ENCODE data around the gene ZMYND8. TPM values are rescaled to one million over a fixed set of nuclear protein-coding genes. Genes with fewer than 3 reads are reported as not detected.

Gene ZMYND8
- total RNA-seq, 4 donors from 2014 or later = 32.2 to 78.9 (median 54.4) TPM

DNA sequence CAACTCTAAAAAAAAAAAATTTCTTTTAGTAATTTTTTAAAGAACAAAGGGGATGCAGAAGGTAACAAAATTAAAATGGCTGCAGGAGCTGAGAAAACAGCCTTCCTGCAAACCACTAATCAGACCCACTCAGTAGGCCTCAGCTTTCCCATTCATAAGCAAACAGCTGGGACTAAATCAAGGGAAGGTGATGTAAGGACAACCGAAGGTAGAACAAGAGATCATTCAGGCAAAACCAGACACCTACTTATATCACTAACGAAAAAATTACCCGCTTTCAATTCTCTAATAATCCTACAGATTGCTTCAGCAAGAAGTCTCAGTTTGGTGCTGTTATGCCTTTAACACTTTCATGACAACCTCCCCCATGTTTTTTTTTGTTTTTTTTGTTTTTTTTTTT, 124.0 kb downstream of the ZMYND8 start:
- WGBS, 2 donors (ENCODE audit: low coverage in 1 of 2) = 94 to 97% methylated on average over 3 of the region's 3 CpGs
- H3K27ac ChIP-seq = peak overlapping the region in 1 of 4 donors; percentile 49
- no peaks in the 10 kb centered on the region for H3K9me3 ChIP-seq
- no peaks in the 10 kb centered on the region for H3K27me3 ChIP-seq
- no peak for TF ChIP-seq POLR2A (IDR thresholded peaks at IDR 0.05)
- no peak for TF ChIP-seq CTCF (IDR thresholded peaks at IDR 0.05)
- no peak for TF ChIP-seq EP300 (IDR thresholded peaks at IDR 0.05)
- no peak for TF ChIP-seq POLR2AphosphoS5 (IDR thresholded peaks at IDR 0.05)
- peaks cover 0 to 93% of the 10 kb centered on the region in 2 donors for H3K36me3 ChIP-seq
- H3K4me3 ChIP-seq = no peak overlapping the region
- ATAC-seq = no peak
- H3K4me1 ChIP-seq = peaks cover 0 to 17% (median 0%) of the 10 kb centered on the region in 3 donors

GRCh38 chr20:47231382-47232039, 125.0 kb downstream of the ZMYND8 start:
- Histone ChIP-seq H3K4me3 (no peak overlapping the region), H3K27ac (peak overlapping the region in 1 of 4 donors; percentile 49), H3K9me3 (no peaks in the 10 kb centered on the region), H3K36me3 (peaks cover 0 to 93% of the 10 kb centered on the region in 2 donors), H3K4me1 (peaks cover 0 to 17% (median 0%) of the 10 kb centered on the region in 3 donors), H3K27me3 (no peaks in the 10 kb centered on the region)
- no peak for ATAC-seq
- WGBS, 2 donors (ENCODE audit: low coverage in 1 of 2) = 69 to 83% methylated on average over 14 of the region's 16 CpGs
- TF ChIP-seq POLR2AphosphoS5 (IDR thresholded peaks at IDR 0.05) = no peak
- no peak for TF ChIP-seq POLR2A (IDR thresholded peaks at IDR 0.05)
- no peak for TF ChIP-seq CTCF (IDR thresholded peaks at IDR 0.05)
- no peak for TF ChIP-seq EP300 (IDR thresholded peaks at IDR 0.05)

- H3K27me3 ChIP-seq = no peaks in the 10 kb centered on the region
- no peak overlapping the region for H3K27ac ChIP-seq
- TF ChIP-seq POLR2AphosphoS5 (IDR thresholded peaks at IDR 0.05) = no peak
- no peak for TF ChIP-seq CTCF (IDR thresholded peaks at IDR 0.05)
- TF ChIP-seq EP300 (IDR thresholded peaks at IDR 0.05) = no peak
- no peak for TF ChIP-seq POLR2A (IDR thresholded peaks at IDR 0.05)
- H3K36me3 ChIP-seq = peaks cover 0 to 93% of the 10 kb centered on the region in 2 donors
- H3K4me1 ChIP-seq = peaks cover 0 to 17% (median 0%) of the 10 kb centered on the region in 3 donors
- WGBS, 2 donors (ENCODE audit: low coverage in 1 of 2) = 90 to 97% methylated on average over 8 of the region's 8 CpGs
- H3K4me3 ChIP-seq = no peak overlapping the region
- no peak for ATAC-seq
- no peaks in the 10 kb centered on the region for H3K9me3 ChIP-seq
Measured at GRCh38 chr20:47230811-47231256, 125.7 kb downstream of the ZMYND8 start.

- H3K4me1 ChIP-seq = peaks cover 0 to 17% (median 0%) of the 10 kb centered on the region in 3 donors
- peaks cover 0 to 93% of the 10 kb centered on the region in 2 donors for H3K36me3 ChIP-seq
- WGBS, 2 donors (ENCODE audit: low coverage in 1 of 2) = 50 to 51% methylated on average over 3 to 5 of the region's 5 CpGs
- no peak for ATAC-seq
- no peak overlapping the region for H3K4me3 ChIP-seq
- no peak for TF ChIP-seq CTCF (IDR thresholded peaks at IDR 0.05)
- TF ChIP-seq POLR2AphosphoS5 (IDR thresholded peaks at IDR 0.05) = no peak
- no peak for TF ChIP-seq EP300 (IDR thresholded peaks at IDR 0.05)
- no peak for TF ChIP-seq POLR2A (IDR thresholded peaks at IDR 0.05)
- no peaks in the 10 kb centered on the region for H3K9me3 ChIP-seq
- no peaks in the 10 kb centered on the region for H3K27me3 ChIP-seq
- no peak overlapping the region for H3K27ac ChIP-seq
Measured at GRCh38 chr20:47228654-47229053, 127.8 kb downstream of the ZMYND8 start.

DNA sequence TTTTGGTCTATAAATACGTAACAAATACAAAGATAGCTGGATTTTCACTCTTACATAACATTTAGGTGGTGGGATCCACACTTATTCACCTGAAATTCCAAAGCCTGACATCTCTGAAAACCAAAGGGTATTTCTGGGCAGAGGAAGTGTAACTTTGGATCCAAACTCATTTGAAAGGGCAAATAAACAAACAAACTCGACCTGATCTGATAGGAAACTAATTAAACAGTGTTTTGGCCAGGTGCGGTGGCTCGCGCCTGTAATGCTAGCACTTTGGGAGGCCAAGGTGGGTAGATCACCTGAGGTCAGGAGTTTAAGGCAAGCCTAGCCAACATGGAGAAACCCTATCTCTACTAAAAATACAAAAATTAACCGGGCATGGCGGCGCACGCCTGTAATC, 128.9 kb downstream of the ZMYND8 start:
- 84 to 88% methylated on average over 5 to 9 of the region's 9 CpGs for WGBS, 2 donors (ENCODE audit: low coverage in 1 of 2)
- no peak for ATAC-seq
- peaks cover 0 to 93% of the 10 kb centered on the region in 2 donors for H3K36me3 ChIP-seq

More for the DNA sequence above, 128.9 kb downstream of the ZMYND8 start:
- Histone ChIP-seq H3K27me3 (no peaks in the 10 kb centered on the region), H3K27ac (no peak overlapping the region), H3K4me3 (no peak overlapping the region), H3K4me1 (peaks cover 0 to 17% (median 0%) of the 10 kb centered on the region in 3 donors), H3K9me3 (no peaks in the 10 kb centered on the region)
- TF ChIP-seq CTCF (IDR thresholded peaks at IDR 0.05) (no peak), EP300 (IDR thresholded peaks at IDR 0.05) (no peak), POLR2A (IDR thresholded peaks at IDR 0.05) (no peak), POLR2AphosphoS5 (IDR thresholded peaks at IDR 0.05) (no peak)
